ENCODE data around the gene UNC93A. TPM values are rescaled to one million over a fixed set of nuclear protein-coding genes. Genes with fewer than 3 reads are reported as not detected.
"Not testable (repeated sequence)": the region's sequence is repeated elsewhere in the genome, so short reads cannot be mapped to it uniquely, and the experiment has no call there.

UNC93A gene
- total RNA-seq, 2 donors from 2014 or later = not detected

GRCh38 chr6:167311286-167311685, 20.2 kb downstream of the UNC93A start:
- H3K27me3 ChIP-seq (replicated peaks; ENCODE audit: insufficient read depth) = no peaks in the 10 kb centered on the region
- no peak overlapping the region for H3K4me3 ChIP-seq
- H3K27ac ChIP-seq = no peak overlapping the region
- no peak for TF ChIP-seq CTCF (IDR thresholded peaks at IDR 0.05)
- DNase-seq (ENCODE audit: low spot score) = no peak
- H3K36me3 ChIP-seq = no peaks in the 10 kb centered on the region
- H3K9me3 ChIP-seq = no peaks in the 10 kb centered on the region
- no peaks in the 10 kb centered on the region for H3K4me1 ChIP-seq (ENCODE audit: control insufficient read depth in 1 of 2, low read depth in 2 of 2)
- ATAC-seq (ENCODE audit: insufficient number of reproducible peaks, low FRiP score, low read depth) = no peak

- H3K27ac ChIP-seq; H3K27me3 ChIP-seq (replicated peaks; ENCODE audit: insufficient read depth); H3K9me3 ChIP-seq; H3K36me3 ChIP-seq; H3K4me1 ChIP-seq (ENCODE audit: control insufficient read depth in 1 of 2, low read depth in 2 of 2); ATAC-seq (ENCODE audit: insufficient number of reproducible peaks, low FRiP score, low read depth); DNase-seq (ENCODE audit: low spot score); H3K4me3 ChIP-seq: not testable (repeated sequence)
These were observed 20.6 kb downstream of the UNC93A start for GRCh38 chr6:167311691-167312090.

DNA sequence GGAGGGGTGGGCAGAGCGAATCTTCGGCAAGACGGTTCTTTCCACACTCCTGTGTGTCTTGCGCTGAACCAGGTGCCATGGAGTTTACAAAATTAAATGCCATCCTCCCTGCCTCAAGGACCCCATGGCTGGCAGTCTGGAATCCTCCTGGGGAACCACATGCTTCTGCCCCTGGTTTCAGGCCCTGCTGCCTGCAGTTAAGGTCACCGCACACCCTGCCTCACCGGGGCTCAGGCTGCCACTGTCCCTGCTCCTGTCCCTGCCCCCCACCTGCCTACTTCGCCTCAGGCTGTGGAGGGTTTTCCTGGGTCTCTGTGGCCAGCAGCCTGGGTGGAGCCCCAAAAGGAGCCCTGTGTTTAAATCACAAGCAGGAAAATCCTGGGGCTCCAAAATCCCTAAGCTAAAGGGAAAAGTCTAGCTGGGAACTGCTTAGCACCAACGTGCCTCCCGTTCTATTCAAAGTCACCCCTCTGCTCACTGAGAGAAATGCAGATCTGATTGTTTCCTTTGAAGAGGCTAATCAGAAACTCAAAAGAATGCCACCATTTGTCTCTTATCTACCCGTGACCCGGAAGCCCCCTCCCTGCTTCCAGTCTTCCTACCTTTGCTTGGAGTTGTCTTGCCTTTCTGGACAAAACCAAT, 23.2 kb downstream of the UNC93A start:
- Histone ChIP-seq H3K36me3 (no peaks in the 10 kb centered on the region), H3K4me1 (ENCODE audit: control insufficient read depth in 1 of 2, low read depth in 2 of 2) (no peaks in the 10 kb centered on the region), H3K4me3 (no peak overlapping the region), H3K9me3 (no peaks in the 10 kb centered on the region), H3K27ac (no peak overlapping the region), H3K27me3 (replicated peaks; ENCODE audit: insufficient read depth) (peaks cover 4% of the 10 kb centered on the region)
- ATAC-seq (ENCODE audit: insufficient number of reproducible peaks, low FRiP score, low read depth) = no peak
- TF ChIP-seq CTCF (IDR thresholded peaks at IDR 0.05) = no peak
- DNase-seq (ENCODE audit: low spot score) = no peak

GRCh38 chr6:167317172-167317571, 26.1 kb downstream of the UNC93A start:
- DNase-seq (ENCODE audit: low spot score) = no peak
- H3K36me3 ChIP-seq = no peaks in the 10 kb centered on the region
- no peak for ATAC-seq (ENCODE audit: insufficient number of reproducible peaks, low FRiP score, low read depth)
- no peak for TF ChIP-seq CTCF (IDR thresholded peaks at IDR 0.05)
- no peaks in the 10 kb centered on the region for H3K4me1 ChIP-seq (ENCODE audit: control insufficient read depth in 1 of 2, low read depth in 2 of 2)
- no peak overlapping the region for H3K27ac ChIP-seq
- H3K4me3 ChIP-seq = no peak overlapping the region
- H3K9me3 ChIP-seq = no peaks in the 10 kb centered on the region
- peaks cover 4% of the 10 kb centered on the region for H3K27me3 ChIP-seq (replicated peaks; ENCODE audit: insufficient read depth)

- H3K36me3 ChIP-seq; DNase-seq (ENCODE audit: low spot score); H3K4me1 ChIP-seq (ENCODE audit: control insufficient read depth in 1 of 2, low read depth in 2 of 2); H3K9me3 ChIP-seq; ATAC-seq (ENCODE audit: insufficient number of reproducible peaks, low FRiP score, low read depth); H3K27ac ChIP-seq; H3K4me3 ChIP-seq; H3K27me3 ChIP-seq (replicated peaks; ENCODE audit: insufficient read depth): not testable (repeated sequence)
These were observed 27.2 kb downstream of the UNC93A start for GRCh38 chr6:167318354-167318753.

- H3K36me3 ChIP-seq; H3K27ac ChIP-seq; H3K9me3 ChIP-seq; H3K4me3 ChIP-seq; H3K27me3 ChIP-seq (replicated peaks; ENCODE audit: insufficient read depth); DNase-seq (ENCODE audit: low spot score); ATAC-seq (ENCODE audit: insufficient number of reproducible peaks, low FRiP score, low read depth); H3K4me1 ChIP-seq (ENCODE audit: control insufficient read depth in 1 of 2, low read depth in 2 of 2): not testable (repeated sequence)
These were observed 27.7 kb downstream of the UNC93A start for GRCh38 chr6:167318856-167319255.

- H3K27me3 ChIP-seq (replicated peaks; ENCODE audit: insufficient read depth); H3K4me1 ChIP-seq (ENCODE audit: control insufficient read depth in 1 of 2, low read depth in 2 of 2); H3K4me3 ChIP-seq; DNase-seq (ENCODE audit: low spot score); H3K9me3 ChIP-seq; H3K27ac ChIP-seq; H3K36me3 ChIP-seq; ATAC-seq (ENCODE audit: insufficient number of reproducible peaks, low FRiP score, low read depth): not testable (repeated sequence)
These were observed 29.0 kb downstream of the UNC93A start for GRCh38 chr6:167319856-167320753.

- not testable (repeated sequence) for H3K36me3 ChIP-seq; H3K27me3 ChIP-seq (replicated peaks; ENCODE audit: insufficient read depth); DNase-seq (ENCODE audit: low spot score); ATAC-seq (ENCODE audit: insufficient number of reproducible peaks, low FRiP score, low read depth); H3K9me3 ChIP-seq; H3K4me1 ChIP-seq (ENCODE audit: control insufficient read depth in 1 of 2, low read depth in 2 of 2); H3K4me3 ChIP-seq; H3K27ac ChIP-seq
These were observed 29.6 kb downstream of the UNC93A start for GRCh38 chr6:167320754-167321056.

- not testable (repeated sequence) for H3K27ac ChIP-seq; H3K9me3 ChIP-seq; H3K4me1 ChIP-seq (ENCODE audit: control insufficient read depth in 1 of 2, low read depth in 2 of 2); ATAC-seq (ENCODE audit: insufficient number of reproducible peaks, low FRiP score, low read depth); H3K27me3 ChIP-seq (replicated peaks; ENCODE audit: insufficient read depth); H3K36me3 ChIP-seq; DNase-seq (ENCODE audit: low spot score); H3K4me3 ChIP-seq
These were observed 30.1 kb downstream of the UNC93A start for GRCh38 chr6:167321185-167321584.

Data from thoracic aorta (tissue), 2 donors.